ENCODE data around the gene CHCHD6. TPM values are rescaled to one million over a fixed set of nuclear protein-coding genes. Genes with fewer than 3 reads are reported as not detected.

CHCHD6 gene
- total RNA-seq, 1 experiment from 2014 or later: 36.3 TPM

DNA sequence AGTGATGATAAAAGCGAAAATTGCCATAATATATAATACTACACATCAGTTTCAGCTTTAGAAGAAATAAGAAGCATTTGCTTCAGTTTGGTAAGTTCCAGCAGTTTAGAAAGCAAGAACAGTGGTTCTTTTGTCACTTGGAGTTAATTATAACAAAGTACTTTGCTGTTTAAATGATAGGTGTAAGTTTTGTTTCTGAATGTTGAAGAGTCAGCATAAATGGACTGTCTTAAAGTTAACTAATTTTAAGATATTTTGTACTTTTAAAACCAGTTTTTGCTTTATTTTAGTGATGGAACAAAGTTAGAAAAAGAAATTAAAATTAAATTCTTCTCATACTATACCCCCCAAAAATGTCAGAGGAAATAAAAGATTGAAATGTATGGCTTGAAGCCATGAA, 24.6 kb downstream of the CHCHD6 start:
- no peak overlapping the region for H3K4me2 ChIP-seq (ENCODE audit: low read length)
- H3K79me2 ChIP-seq (ENCODE audit: insufficient read depth, low read length): peaks cover under 1% of the 10 kb centered on the region
- BruUV-seq (replicated peaks): no TSS peak
- no peak for TF ChIP-seq TCF7L2 (IDR thresholded peaks at IDR 0.05; ENCODE audit: borderline replicate concordance, extremely low read depth, insufficient read depth, insufficient read length)
- TF ChIP-seq YY1 (IDR thresholded peaks at IDR 0.05; ENCODE audit: extremely low read depth, insufficient replicate concordance, low read depth, low read length): no peak
- TF ChIP-seq POLR2A (IDR thresholded peaks at IDR 0.05; ENCODE audit: borderline replicate concordance, extremely low read depth, insufficient read depth, insufficient read length): no peak
- no peak for TF ChIP-seq CEBPB (IDR thresholded peaks at IDR 0.05; ENCODE audit: low read depth)
- no peak for TF ChIP-seq ZBTB33 (IDR thresholded peaks at IDR 0.05; ENCODE audit: extremely low read depth, insufficient replicate concordance, low read length)
- no peak for TF ChIP-seq SP1 (IDR thresholded peaks at IDR 0.05; ENCODE audit: low read depth)
- no peak for TF ChIP-seq REST (IDR thresholded peaks at IDR 0.05; ENCODE audit: low read depth)
- TF ChIP-seq ZNF274 (IDR thresholded peaks at IDR 0.05; ENCODE audit: low read depth, low read length): no peak
- no peak for TF ChIP-seq MAX (IDR thresholded peaks at IDR 0.05)
- DNase-seq (ENCODE audit: low read depth, low spot score) (no peak), ATAC-seq (no peak)
- intact Hi-C loops (cut with micrococcal nuclease): no loop called here
- H3K9me3 ChIP-seq (ENCODE audit: control insufficient read depth in 1 of 2, insufficient read depth in 1 of 2, low read depth in 1 of 2, low read length in 2 of 2): 0 out of 4 replicates have a peak, but pooled peaks cover 0 to 6% of the 10 kb centered on the region in 2 experiments
- CTCF ChIA-PET: no interaction called here
- no peak overlapping the region for H3K4me3 ChIP-seq (replicated peaks in 1 of 2; ENCODE audit: low read depth in 1 of 2, low read length in 2 of 2)
- H2AFZ ChIP-seq (ENCODE audit: low read depth, low read length, poor library complexity, severe bottlenecking): no peak overlapping the region
- no peaks in the 10 kb centered on the region for H4K20me1 ChIP-seq (ENCODE audit: insufficient read depth)
- peaks cover 0 to 6% of the 10 kb centered on the region in 2 experiments; a peak in 2 of 4 replicates for H3K36me3 ChIP-seq (ENCODE audit: control insufficient read depth in 1 of 2, insufficient read depth in 2 of 2, low read length in 2 of 2)
- POLR2A ChIA-PET: no interaction called here
- no peak overlapping the region for H3K27ac ChIP-seq (ENCODE audit: low read depth, low read length)
- H3K9me2 ChIP-seq (ENCODE audit: insufficient read depth): no peaks in the 10 kb centered on the region
- H3K27me3 ChIP-seq (ENCODE audit: insufficient read depth, low read length): no peaks in the 10 kb centered on the region
- H3K9ac ChIP-seq (ENCODE audit: low read length): no peak overlapping the region
- H3K4me1 ChIP-seq (ENCODE audit: control insufficient read depth in 1 of 2, insufficient read depth in 2 of 2, low read length in 2 of 2): no peaks in the 10 kb centered on the region
- RAD21 ChIA-PET (ENCODE audit: low non-redundant PET in 1 of 2, low total read pairs in 2 of 2, uncharacterized antibody in 2 of 2, unreplicated experiment in 2 of 2): no interaction called here

Measured in HCT116 (cell line).